ENCODE data around the gene RHOBTB1. TPM values are rescaled to one million over a fixed set of nuclear protein-coding genes. Genes with fewer than 3 reads are reported as not detected.

RHOBTB1 gene
- total RNA-seq, 1 donor, result 32.9 TPM

DNA sequence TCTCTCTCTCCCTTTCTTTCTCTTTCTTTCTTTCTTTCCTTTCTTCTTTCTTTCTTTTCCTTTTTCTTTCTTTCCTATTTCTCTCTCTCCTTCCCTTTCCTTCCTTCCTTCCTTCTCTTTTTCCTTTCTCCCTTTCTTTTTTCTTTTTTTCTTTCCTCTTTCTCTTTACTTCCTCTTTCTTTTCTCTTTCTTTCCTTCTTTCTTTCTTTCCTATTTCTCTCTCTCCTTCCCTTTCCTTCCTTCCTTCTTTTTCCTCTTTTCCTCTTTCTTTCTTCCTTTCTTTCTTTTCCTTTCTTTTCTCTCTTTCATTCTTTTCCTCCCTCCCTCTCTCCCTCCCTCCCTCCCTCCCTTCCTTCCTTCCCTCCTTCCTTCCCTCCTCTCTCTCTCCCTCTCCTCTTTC is 81.5 kb downstream of the RHOBTB1 start:
- no peak for DNase-seq (ENCODE audit: insufficient read length, low spot score, missing footprints)
- Histone ChIP-seq H3K4me3 (ENCODE audit: insufficient read depth, low read length) (no peak overlapping the region), H3K4me2 (ENCODE audit: insufficient read depth, low read length) (no peak overlapping the region), H3K79me2 (ENCODE audit: insufficient read depth, low read length) (no peaks in the 10 kb centered on the region), H3K9me3 (ENCODE audit: low read depth, low read length) (no peaks in the 10 kb centered on the region), H2AFZ (ENCODE audit: low read length) (no peak overlapping the region), H4K20me1 (ENCODE audit: insufficient read depth, low read length) (no peaks in the 10 kb centered on the region), H3K27ac (ENCODE audit: low read depth, low read length) (no peak overlapping the region), H3K4me1 (ENCODE audit: insufficient read depth, low read length) (no peaks in the 10 kb centered on the region), H3K27me3 (ENCODE audit: insufficient read depth, low read length) (no peaks in the 10 kb centered on the region), H3K36me3 (ENCODE audit: insufficient read depth, low read length) (no peaks in the 10 kb centered on the region)
- TF ChIP-seq, protein P1, sequence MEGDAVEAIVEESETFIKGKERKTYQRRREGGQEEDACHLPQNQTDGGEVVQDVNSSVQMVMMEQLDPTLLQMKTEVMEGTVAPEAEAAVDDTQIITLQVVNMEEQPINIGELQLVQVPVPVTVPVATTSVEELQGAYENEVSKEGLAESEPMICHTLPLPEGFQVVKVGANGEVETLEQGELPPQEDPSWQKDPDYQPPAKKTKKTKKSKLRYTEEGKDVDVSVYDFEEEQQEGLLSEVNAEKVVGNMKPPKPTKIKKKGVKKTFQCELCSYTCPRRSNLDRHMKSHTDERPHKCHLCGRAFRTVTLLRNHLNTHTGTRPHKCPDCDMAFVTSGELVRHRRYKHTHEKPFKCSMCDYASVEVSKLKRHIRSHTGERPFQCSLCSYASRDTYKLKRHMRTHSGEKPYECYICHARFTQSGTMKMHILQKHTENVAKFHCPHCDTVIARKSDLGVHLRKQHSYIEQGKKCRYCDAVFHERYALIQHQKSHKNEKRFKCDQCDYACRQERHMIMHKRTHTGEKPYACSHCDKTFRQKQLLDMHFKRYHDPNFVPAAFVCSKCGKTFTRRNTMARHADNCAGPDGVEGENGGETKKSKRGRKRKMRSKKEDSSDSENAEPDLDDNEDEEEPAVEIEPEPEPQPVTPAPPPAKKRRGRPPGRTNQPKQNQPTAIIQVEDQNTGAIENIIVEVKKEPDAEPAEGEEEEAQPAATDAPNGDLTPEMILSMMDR (IDR thresholded peaks at IDR 0.05; ENCODE audit: extremely low read depth, low read depth, low read length), result no peak

DNA sequence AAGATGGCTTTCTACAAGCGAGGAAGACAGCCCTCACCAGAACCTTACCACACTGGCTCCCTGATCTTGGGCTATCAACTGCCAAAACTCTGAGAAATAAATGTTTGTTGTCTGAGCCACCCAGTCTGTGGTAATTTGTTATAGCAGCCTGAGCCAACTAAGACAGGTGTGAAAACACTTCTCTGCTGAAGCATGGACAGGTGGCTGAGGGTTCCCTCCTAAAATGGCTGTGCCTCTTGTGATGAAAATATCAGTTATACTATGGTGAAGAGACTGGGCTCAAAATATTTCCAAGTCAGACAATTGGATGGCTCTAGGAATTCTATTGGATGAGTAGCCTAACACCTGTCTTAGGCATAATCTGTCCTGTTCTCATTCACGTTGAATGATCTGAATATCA is 87.6 kb downstream of the RHOBTB1 start:
- H3K9me3 ChIP-seq (ENCODE audit: low read depth, low read length), result no peaks in the 10 kb centered on the region

DNA sequence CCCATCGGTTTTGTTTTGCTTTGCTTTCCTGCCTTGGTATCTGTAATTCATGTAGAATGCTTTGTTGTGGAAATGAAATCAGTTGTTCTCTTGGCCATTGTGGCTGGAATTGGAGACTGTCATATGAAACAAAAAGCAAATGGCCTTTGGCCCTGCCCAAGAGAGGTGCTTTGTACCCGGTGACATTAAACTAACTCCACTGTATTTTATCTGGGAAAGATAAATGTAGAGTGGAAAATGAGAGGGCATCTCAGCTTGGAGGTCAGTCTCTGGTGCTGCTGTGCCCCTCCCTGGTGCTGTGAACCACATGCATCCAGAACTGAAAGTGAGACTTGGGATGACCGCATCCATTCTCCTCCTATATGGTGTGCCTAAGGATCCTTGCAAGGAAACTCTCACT is 90.3 kb downstream of the RHOBTB1 start:
- Histone ChIP-seq H4K20me1 (ENCODE audit: insufficient read depth, low read length) (no peaks in the 10 kb centered on the region), H2AFZ (ENCODE audit: low read length) (no peak overlapping the region), H3K4me1 (ENCODE audit: insufficient read depth, low read length) (no peaks in the 10 kb centered on the region), H3K4me2 (ENCODE audit: insufficient read depth, low read length) (no peak overlapping the region), H3K9me3 (ENCODE audit: low read depth, low read length) (no peaks in the 10 kb centered on the region), H3K79me2 (ENCODE audit: insufficient read depth, low read length) (no peaks in the 10 kb centered on the region), H3K36me3 (ENCODE audit: insufficient read depth, low read length) (no peaks in the 10 kb centered on the region), H3K4me3 (ENCODE audit: insufficient read depth, low read length) (no peak overlapping the region), H3K27me3 (ENCODE audit: insufficient read depth, low read length) (no peaks in the 10 kb centered on the region), H3K27ac (ENCODE audit: low read depth, low read length) (no peak overlapping the region)
- DNase-seq (ENCODE audit: insufficient read length, low spot score, missing footprints), result no peak
- TF ChIP-seq, protein P1 (IDR thresholded peaks at IDR 0.05; ENCODE audit: extremely low read depth, low read depth, low read length), result no peak

More for the DNA sequence above, 87.6 kb downstream of the RHOBTB1 start:
- H3K79me2 ChIP-seq (ENCODE audit: insufficient read depth, low read length), result no peaks in the 10 kb centered on the region
- H3K27me3 ChIP-seq (ENCODE audit: insufficient read depth, low read length), result no peaks in the 10 kb centered on the region
- TF ChIP-seq, protein P1 (IDR thresholded peaks at IDR 0.05; ENCODE audit: extremely low read depth, low read depth, low read length), result no peak
- no peaks in the 10 kb centered on the region for H4K20me1 ChIP-seq (ENCODE audit: insufficient read depth, low read length)
- H3K4me2 ChIP-seq (ENCODE audit: insufficient read depth, low read length), result no peak overlapping the region
- no peak overlapping the region for H3K4me3 ChIP-seq (ENCODE audit: insufficient read depth, low read length)
- H3K4me1 ChIP-seq (ENCODE audit: insufficient read depth, low read length), result no peaks in the 10 kb centered on the region
- no peak overlapping the region for H3K27ac ChIP-seq (ENCODE audit: low read depth, low read length)
- no peaks in the 10 kb centered on the region for H3K36me3 ChIP-seq (ENCODE audit: insufficient read depth, low read length)
- no peak overlapping the region for H2AFZ ChIP-seq (ENCODE audit: low read length)
- no peak for DNase-seq (ENCODE audit: insufficient read length, low spot score, missing footprints)

DNA sequence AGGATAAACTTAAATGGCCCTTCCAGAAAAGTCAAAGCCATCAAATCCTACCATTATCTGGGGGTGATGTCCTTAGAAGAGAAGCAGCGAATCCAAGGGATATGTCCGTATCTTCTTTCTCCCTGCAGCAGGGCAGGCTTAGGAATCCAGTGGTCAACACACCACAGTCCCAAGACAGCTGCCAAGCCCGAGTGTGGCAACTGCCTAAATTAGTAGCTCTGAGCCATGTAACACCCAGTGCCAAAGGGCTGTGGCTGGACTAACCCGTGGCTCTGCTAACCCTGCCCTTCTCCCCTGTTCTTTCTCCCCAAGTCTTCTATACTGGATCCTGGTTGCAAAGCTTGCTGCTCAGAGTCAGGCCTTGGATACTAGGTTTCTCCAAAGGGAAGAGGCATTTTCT is 90.9 kb downstream of the RHOBTB1 start:
- DNase-seq (ENCODE audit: insufficient read length, low spot score, missing footprints), result no peak
- H3K9me3 ChIP-seq (ENCODE audit: low read depth, low read length), result no peaks in the 10 kb centered on the region
- H3K27me3 ChIP-seq (ENCODE audit: insufficient read depth, low read length), result no peaks in the 10 kb centered on the region
- TF ChIP-seq, protein P1 (IDR thresholded peaks at IDR 0.05; ENCODE audit: extremely low read depth, low read depth, low read length), result no peak
- H3K27ac ChIP-seq (ENCODE audit: low read depth, low read length), result no peak overlapping the region
- no peaks in the 10 kb centered on the region for H3K36me3 ChIP-seq (ENCODE audit: insufficient read depth, low read length)
- no peak overlapping the region for H3K4me3 ChIP-seq (ENCODE audit: insufficient read depth, low read length)
- no peaks in the 10 kb centered on the region for H3K79me2 ChIP-seq (ENCODE audit: insufficient read depth, low read length)
- H2AFZ ChIP-seq (ENCODE audit: low read length), result peak overlapping the region; percentile 65
- no peaks in the 10 kb centered on the region for H4K20me1 ChIP-seq (ENCODE audit: insufficient read depth, low read length)
- no peaks in the 10 kb centered on the region for H3K4me1 ChIP-seq (ENCODE audit: insufficient read depth, low read length)
- no peak overlapping the region for H3K4me2 ChIP-seq (ENCODE audit: insufficient read depth, low read length)
